HCT116 (cell line): ENCODE results near the gene ATF7. TPM values are rescaled to one million over a fixed set of nuclear protein-coding genes. Genes with fewer than 3 reads are reported as not detected.

Experiments
- ATAC-seq: fragments of 200-7000 bp; cut with Tn5 transposase; 2 replicates; pipeline ENCODE4 v1.9.1; 2020; ENCODE audit warnings: mild to moderate bottlenecking, moderate library complexity
- BruUV-seq: library from RNA; stranded (reverse); fragments of 400-500 nt; replicated peaks from 2 replicates; lab custom pipeline; 2021; lab: Mats Ljungman, UMichigan
- CTCF ChIA-PET: fragments of 300-600 bp; sonication (Branson Sonifier 250); formaldehyde crosslinking; loops from one replicate; lab custom pipeline; 2021; ENCODE audit warnings: antibody characterized with exemption; lab: Charles Lee
- POLR2A ChIA-PET: fragments of 300-600, 350-600 bp; sonication (Branson Sonifier 250); formaldehyde crosslinking; loops from one replicate; lab custom pipeline; 2021; ENCODE audit warnings: antibody characterized with exemption; lab: Charles Lee
- RAD21 ChIA-PET, 2 experiments: fragments of 300-600 bp; sonication (Branson Sonifier 250); formaldehyde crosslinking; loops; one replicate each; lab custom pipeline; 2023; ENCODE audit warnings: low total read pairs in 2 of 2; ENCODE audit not compliant: uncharacterized antibody in 2 of 2, unreplicated experiment in 2 of 2, low non-redundant PET in 1 of 2; lab: Charles Lee
- DNase-seq: peaks from one replicate; pipeline ENCODE4 v3.0.0-alpha.2; 2010; ENCODE audit warnings: low read depth, low spot score
- H2AFZ ChIP-seq: fragments of 200-600 bp; shearing (Covaris generic), sonication (generic); 2 replicates; pipeline ENCODE4 v1.6.1; 2017; ENCODE audit warnings: low read depth, mixed run types, mixed read lengths, antibody characterized with exemption, low read length; ENCODE audit not compliant: poor library complexity, severe bottlenecking
- H3K27ac ChIP-seq: 2 replicates; pipeline ENCODE4 v1.5.1; 2012; ENCODE audit warnings: low read depth, low read length
- H3K27me3 ChIP-seq: fragments of 200-600 bp; sonication (generic); 2 replicates; pipeline ENCODE4 v1.6.1; 2016; ENCODE audit warnings: mixed run types, low read length, mixed read lengths; ENCODE audit not compliant: insufficient read depth
- H3K36me3 ChIP-seq, 2 experiments: fragments of 200-500 bp in 1 of 2; fragments of 200-600 bp in 1 of 2; sonication (Bioruptor generic) in 1 of 2; sonication (generic) in 1 of 2; 2 replicates each; pipeline versions ENCODE4 v1.5.1 to v1.6.1; 2014 to 2016; ENCODE audit warnings: low read length in 2 of 2, inconsistent platforms in 1 of 2, mixed read lengths in 1 of 2, mixed run types in 1 of 2; ENCODE audit not compliant: insufficient read depth in 2 of 2, control insufficient read depth in 1 of 2
- H3K4me1 ChIP-seq, 2 experiments: fragments of 200-600 bp in 1 of 2; sonication (generic) in 1 of 2; 2 replicates each; pipeline versions ENCODE4 v1.5.1 to v1.6.1; 2012 to 2017; ENCODE audit warnings: low read length in 2 of 2, inconsistent platforms in 1 of 2, mild to moderate bottlenecking in 1 of 2, mixed read lengths in 1 of 2, mixed run types in 1 of 2, moderate library complexity in 1 of 2; ENCODE audit not compliant: insufficient read depth in 2 of 2, control insufficient read depth in 1 of 2
- H3K4me2 ChIP-seq: fragments of 200-600 bp; sonication (generic); 2 replicates; pipeline ENCODE4 v1.6.1; 2017; ENCODE audit warnings: mixed run types, low read length, mixed read lengths
- H3K4me3 ChIP-seq, 2 experiments: fragments of 200-600 bp in 1 of 2; sonication (generic) in 1 of 2; replicated peaks in 1 of 2; 2 replicates each; pipeline ENCODE4 v1.5.1; 2011 to 2016; ENCODE audit warnings: low read length in 2 of 2, control low read depth in 1 of 2, low read depth in 1 of 2, mild to moderate bottlenecking in 1 of 2, mixed read lengths in 1 of 2, mixed run types in 1 of 2
- H3K79me2 ChIP-seq: fragments of 200-600 bp; sonication (generic); 2 replicates; pipeline ENCODE4 v1.6.1; 2017; ENCODE audit warnings: mild to moderate bottlenecking, mixed run types, low read length, moderate library complexity, mixed read lengths; ENCODE audit not compliant: insufficient read depth
- H3K9ac ChIP-seq: fragments of 200-600 bp; sonication (generic); 2 replicates; pipeline ENCODE4 v1.6.1; 2016; ENCODE audit warnings: low read length, mixed read lengths
- H3K9me2 ChIP-seq: fragments of 200-600 bp; sonication (generic), shearing (Covaris generic); 2 replicates; pipeline ENCODE4 v1.6.1; 2017; ENCODE audit warnings: mixed run types, mild to moderate bottlenecking, moderate library complexity; ENCODE audit not compliant: insufficient read depth
- H3K9me3 ChIP-seq, 2 experiments: fragments of 200-500 bp in 1 of 2; fragments of 200-600 bp in 1 of 2; sonication (Bioruptor generic) in 1 of 2; sonication (generic) in 1 of 2; 2 replicates each; pipeline ENCODE4 v1.6.1; 2014 to 2017; ENCODE audit warnings: low read length in 2 of 2, mixed read lengths in 2 of 2, inconsistent platforms in 1 of 2, low read depth in 1 of 2, mild to moderate bottlenecking in 1 of 2, mixed run types in 1 of 2, moderate library complexity in 1 of 2; ENCODE audit not compliant: control insufficient read depth in 1 of 2, insufficient read depth in 1 of 2
- H4K20me1 ChIP-seq: fragments of 200-600 bp; sonication (generic), shearing (Covaris generic); 2 replicates; pipeline ENCODE4 v1.6.1; 2017; ENCODE audit warnings: mixed run types, mild to moderate bottlenecking, moderate library complexity; ENCODE audit not compliant: insufficient read depth
- ATF3 ChIP-seq: IDR thresholded peaks from 2 replicates; pipeline ENCODE4 v1.6.1; 2012
- CBX3 ChIP-seq: IDR thresholded peaks from 2 replicates; pipeline ENCODE4 v1.6.1; 2012; ENCODE audit warnings: low read depth
- CEBPB ChIP-seq: IDR thresholded peaks from 2 replicates; pipeline ENCODE4 v1.6.1; 2012; ENCODE audit warnings: low read depth
- EGR1 ChIP-seq: IDR thresholded peaks from 2 replicates; pipeline ENCODE4 v1.6.1; 2012; ENCODE audit warnings: low read depth
- ELF1 ChIP-seq: IDR thresholded peaks from 2 replicates; pipeline ENCODE4 v1.6.1; 2012; ENCODE audit warnings: low read depth, borderline replicate concordance
- EZH2phosphoT487 ChIP-seq: fragments of 200-600 bp; IDR thresholded peaks from 2 replicates; pipeline ENCODE4 v1.6.1; 2018; ENCODE audit warnings: antibody characterized with exemption, borderline replicate concordance
- FOSL1 ChIP-seq: IDR thresholded peaks from 2 replicates; pipeline ENCODE4 v1.6.1; 2012; ENCODE audit warnings: low read depth
- JUND ChIP-seq: IDR thresholded peaks from 2 replicates; pipeline ENCODE4 v1.6.1; 2012
- POLR2A ChIP-seq: IDR thresholded peaks from 2 replicates; pipeline ENCODE4 v1.7.0; 2011; ENCODE audit warnings: borderline replicate concordance; ENCODE audit not compliant: insufficient read depth, insufficient read length; ENCODE audit errors: extremely low read depth
- POLR2AphosphoS5 ChIP-seq: IDR thresholded peaks from 2 replicates; pipeline ENCODE4 v1.6.1; 2011; ENCODE audit warnings: mild to moderate bottlenecking, low read depth, low read length, moderate library complexity
- SP1 ChIP-seq: IDR thresholded peaks from 2 replicates; pipeline ENCODE4 v1.6.1; 2012; ENCODE audit warnings: low read depth
- TCF7L2 ChIP-seq: IDR thresholded peaks from 2 replicates; pipeline ENCODE4 v1.7.0; 2011; ENCODE audit warnings: borderline replicate concordance, inconsistent platforms; ENCODE audit not compliant: insufficient read depth, insufficient read length; ENCODE audit errors: extremely low read depth
- ZNF274 ChIP-seq: fragments of 200-500 bp; sonication (Bioruptor generic); IDR thresholded peaks from 2 replicates; pipeline ENCODE4 v1.6.1; 2014; ENCODE audit warnings: mild to moderate bottlenecking, low read depth, low read length, inconsistent platforms
- intact Hi-C: fragments of 100-400 bp; cut with micrococcal nuclease; formaldehyde crosslinking; loops from 2 replicates; pipeline ENCODE4 v1.10.0; 2022
- total RNA-seq: library from RNA; stranded (reverse); gene quantifications from one replicate; pipeline ENCODE4 v1.2.1, GENCODE V29; 2021; ENCODE audit not compliant: unreplicated experiment
- TF ChIP-seq, protein P1 (sequence below), 3 experiments: fragments of 200-600 bp in 1 of 3; sonication (generic) in 1 of 3; IDR thresholded peaks in 2 of 3; conservative IDR thresholded peaks in 1 of 3; 2 replicates each; pipeline ENCODE4 v1.5.1; 2012 to 2017; ENCODE audit warnings: low read depth in 2 of 3, low read length in 2 of 3, antibody characterized with exemption in 1 of 3, borderline replicate concordance in 1 of 3, control low read depth in 1 of 3, mild to moderate bottlenecking in 1 of 3, mixed read lengths in 1 of 3, mixed run types in 1 of 3, moderate library complexity in 1 of 3; ENCODE audit not compliant: insufficient read depth in 1 of 3
- TF ChIP-seq, protein P2 (sequence below): IDR thresholded peaks from 2 replicates; pipeline ENCODE4 v1.6.1; 2011; ENCODE audit warnings: mild to moderate bottlenecking, low read length, moderate library complexity; ENCODE audit not compliant: insufficient replicate concordance; ENCODE audit errors: extremely low read depth
- TF ChIP-seq, protein P3 (sequence below): IDR thresholded peaks from 2 replicates; pipeline ENCODE4 v1.6.1; 2012

ATF7 gene
- total RNA-seq, 1 experiment from 2014 or later = 24.0 TPM

DNA sequence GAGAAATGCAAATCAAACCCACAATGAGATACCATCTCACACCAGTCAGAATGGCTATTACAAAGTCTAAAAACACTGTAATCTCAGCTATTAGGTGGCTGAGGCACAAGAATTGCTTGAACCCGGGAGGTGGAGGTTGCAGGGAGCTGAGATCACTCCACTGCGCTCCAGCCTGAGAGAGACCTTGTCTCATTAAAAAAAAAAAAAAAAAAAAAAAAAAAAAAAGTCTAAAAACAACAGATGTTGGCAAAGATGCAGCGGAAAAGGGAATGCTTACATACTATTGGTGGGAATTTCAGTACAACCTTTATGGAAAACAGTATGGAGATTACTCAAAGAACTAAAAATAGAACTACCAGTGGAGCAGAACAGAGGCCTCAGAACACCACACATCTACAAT lies 19.0 kb upstream of the ATF7 start:
- intact Hi-C loops = no loop called here
- RAD21 ChIA-PET = no interaction called here
- no peak overlapping the region for H3K9ac ChIP-seq
- no peak overlapping the region for H2AFZ ChIP-seq
- CTCF ChIA-PET = no interaction called here
- ATAC-seq = no peak
- no peaks in the 10 kb centered on the region for H3K36me3 ChIP-seq
- POLR2A ChIA-PET = no interaction called here
- TF ChIP-seq TCF7L2 (no peak), EZH2phosphoT487 (no peak), POLR2A (no peak), JUND (no peak), SP1 (no peak), POLR2AphosphoS5 (no peak), FOSL1 (no peak), EGR1 (no peak), CEBPB (no peak), CBX3 (no peak), ZNF274 (no peak), ATF3 (no peak), ELF1 (no peak)
- TF ChIP-seq, protein P1, sequence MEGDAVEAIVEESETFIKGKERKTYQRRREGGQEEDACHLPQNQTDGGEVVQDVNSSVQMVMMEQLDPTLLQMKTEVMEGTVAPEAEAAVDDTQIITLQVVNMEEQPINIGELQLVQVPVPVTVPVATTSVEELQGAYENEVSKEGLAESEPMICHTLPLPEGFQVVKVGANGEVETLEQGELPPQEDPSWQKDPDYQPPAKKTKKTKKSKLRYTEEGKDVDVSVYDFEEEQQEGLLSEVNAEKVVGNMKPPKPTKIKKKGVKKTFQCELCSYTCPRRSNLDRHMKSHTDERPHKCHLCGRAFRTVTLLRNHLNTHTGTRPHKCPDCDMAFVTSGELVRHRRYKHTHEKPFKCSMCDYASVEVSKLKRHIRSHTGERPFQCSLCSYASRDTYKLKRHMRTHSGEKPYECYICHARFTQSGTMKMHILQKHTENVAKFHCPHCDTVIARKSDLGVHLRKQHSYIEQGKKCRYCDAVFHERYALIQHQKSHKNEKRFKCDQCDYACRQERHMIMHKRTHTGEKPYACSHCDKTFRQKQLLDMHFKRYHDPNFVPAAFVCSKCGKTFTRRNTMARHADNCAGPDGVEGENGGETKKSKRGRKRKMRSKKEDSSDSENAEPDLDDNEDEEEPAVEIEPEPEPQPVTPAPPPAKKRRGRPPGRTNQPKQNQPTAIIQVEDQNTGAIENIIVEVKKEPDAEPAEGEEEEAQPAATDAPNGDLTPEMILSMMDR (IDR thresholded peaks at IDR 0.05 in 2 of 3, conservative IDR thresholded peaks at IDR 0.05 in 1 of 3; ENCODE audit: borderline replicate concordance in 1 of 3, insufficient read depth in 1 of 3, low read depth in 2 of 3, low read length in 2 of 3) = no peak
- TF ChIP-seq, protein P2, sequence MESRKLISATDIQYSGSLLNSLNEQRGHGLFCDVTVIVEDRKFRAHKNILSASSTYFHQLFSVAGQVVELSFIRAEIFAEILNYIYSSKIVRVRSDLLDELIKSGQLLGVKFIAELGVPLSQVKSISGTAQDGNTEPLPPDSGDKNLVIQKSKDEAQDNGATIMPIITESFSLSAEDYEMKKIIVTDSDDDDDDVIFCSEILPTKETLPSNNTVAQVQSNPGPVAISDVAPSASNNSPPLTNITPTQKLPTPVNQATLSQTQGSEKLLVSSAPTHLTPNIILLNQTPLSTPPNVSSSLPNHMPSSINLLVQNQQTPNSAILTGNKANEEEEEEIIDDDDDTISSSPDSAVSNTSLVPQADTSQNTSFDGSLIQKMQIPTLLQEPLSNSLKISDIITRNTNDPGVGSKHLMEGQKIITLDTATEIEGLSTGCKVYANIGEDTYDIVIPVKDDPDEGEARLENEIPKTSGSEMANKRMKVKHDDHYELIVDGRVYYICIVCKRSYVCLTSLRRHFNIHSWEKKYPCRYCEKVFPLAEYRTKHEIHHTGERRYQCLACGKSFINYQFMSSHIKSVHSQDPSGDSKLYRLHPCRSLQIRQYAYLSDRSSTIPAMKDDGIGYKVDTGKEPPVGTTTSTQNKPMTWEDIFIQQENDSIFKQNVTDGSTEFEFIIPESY = no peak
- TF ChIP-seq, protein P3, sequence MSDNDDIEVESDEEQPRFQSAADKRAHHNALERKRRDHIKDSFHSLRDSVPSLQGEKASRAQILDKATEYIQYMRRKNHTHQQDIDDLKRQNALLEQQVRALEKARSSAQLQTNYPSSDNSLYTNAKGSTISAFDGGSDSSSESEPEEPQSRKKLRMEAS = no peak
- H3K9me2 ChIP-seq = no peaks in the 10 kb centered on the region
- no peak overlapping the region for H3K4me3 ChIP-seq
- no peak for DNase-seq
- H3K27ac ChIP-seq = no peak overlapping the region
- no peaks in the 10 kb centered on the region for H3K79me2 ChIP-seq
- no TSS peak for BruUV-seq
- H3K9me3 ChIP-seq = no peaks in the 10 kb centered on the region
- no peaks in the 10 kb centered on the region for H3K27me3 ChIP-seq
- H3K4me2 ChIP-seq = no peak overlapping the region
- H4K20me1 ChIP-seq = no peaks in the 10 kb centered on the region
- no peaks in the 10 kb centered on the region for H3K4me1 ChIP-seq
